RCC 7860 (cell line): ENCODE results near the gene CDHR2.
"Not testable (repeated sequence)": the region's sequence is repeated elsewhere in the genome, so short reads cannot be mapped to it uniquely, and the experiment has no call there.

Source experiments
- DNase-seq: peaks from one replicate; pipeline ENCODE4 v3.0.0-alpha.2; 2015; ENCODE audit warnings: low spot score
- FAIRE-seq: peaks from 2 replicates; lab custom pipeline; 2012; peaks lifted over from hg19 to GRCh38; lab: Jason Lieb, UNC

Gene CDHR2

GRCh38 chr5:176568657-176569056 is 19.5 kb downstream of the CDHR2 start:
- FAIRE-seq = no peak

GRCh38 chr5:176570044-176570443 is 20.9 kb downstream of the CDHR2 start:
- DNase-seq = no peak
- FAIRE-seq = no peak

More at GRCh38 chr5:176568657-176569056, 19.5 kb downstream of the CDHR2 start:
- no peak for DNase-seq

GRCh38 chr5:176573564-176574296 is 24.6 kb downstream of the CDHR2 start:
- FAIRE-seq (no peak), DNase-seq (no peak)

GRCh38 chr5:176574297-176574591 is 25.1 kb downstream of the CDHR2 start:
- FAIRE-seq (no peak), DNase-seq (no peak)

- FAIRE-seq = no peak
- DNase-seq = no peak
These were observed 25.9 kb downstream of the CDHR2 start for GRCh38 chr5:176575066-176575465.

- FAIRE-seq = no peak
- no peak for DNase-seq
These were observed 26.6 kb downstream of the CDHR2 start for GRCh38 chr5:176575488-176576422.

GRCh38 chr5:176577312-176578176 is 28.4 kb downstream of the CDHR2 start:
- FAIRE-seq = no peak
- no peak for DNase-seq

- FAIRE-seq (no peak), DNase-seq (peak; percentile 51)
These were observed 29.3 kb downstream of the CDHR2 start for GRCh38 chr5:176578391-176578808.

- DNase-seq (no peak), FAIRE-seq (no peak)
These were observed 30.2 kb downstream of the CDHR2 start for GRCh38 chr5:176579323-176579722.

- DNase-seq (no peak), FAIRE-seq (no peak)
These were observed 32.2 kb downstream of the CDHR2 start for GRCh38 chr5:176581361-176581760.

- FAIRE-seq = no peak
- DNase-seq = no peak
These were observed 33.9 kb downstream of the CDHR2 start for GRCh38 chr5:176583076-176583475.

- FAIRE-seq (no peak), DNase-seq (no peak)
These were observed 38.3 kb downstream of the CDHR2 start for GRCh38 chr5:176587398-176587797.

- no peak for FAIRE-seq
- DNase-seq = no peak
These were observed 39.2 kb downstream of the CDHR2 start for GRCh38 chr5:176588297-176588696.

- no peak for FAIRE-seq
These were observed 40.1 kb downstream of the CDHR2 start for GRCh38 chr5:176589039-176589769.

GRCh38 chr5:176590035-176590717 is 41.0 kb downstream of the CDHR2 start:
- FAIRE-seq (no peak), DNase-seq (no peak)

More at GRCh38 chr5:176589039-176589769, 40.1 kb downstream of the CDHR2 start:
- DNase-seq = no peak

GRCh38 chr5:176591667-176592066 is 42.5 kb downstream of the CDHR2 start:
- FAIRE-seq = peak; percentile 81
- not testable (repeated sequence) for DNase-seq

- FAIRE-seq = no peak
These were observed 43.4 kb downstream of the CDHR2 start for GRCh38 chr5:176592573-176592972.

GRCh38 chr5:176593273-176593869 is 44.2 kb downstream of the CDHR2 start:
- FAIRE-seq (no peak), DNase-seq (no peak)

More at GRCh38 chr5:176592573-176592972, 43.4 kb downstream of the CDHR2 start:
- no peak for DNase-seq

GRCh38 chr5:176594554-176594953 is 45.4 kb downstream of the CDHR2 start:
- FAIRE-seq = no peak
- DNase-seq = no peak
